GM12892 (cell line): ENCODE results near the gene ATOX1.

ENCODE experiments used
- POLR2A ChIP-seq: IDR thresholded peaks from 2 replicates; pipeline ENCODE4 v1.6.1; 2011; ENCODE audit warnings: low read depth, low read length, control low read depth
- POLR2AphosphoS5 ChIP-seq: IDR thresholded peaks from 2 replicates; pipeline ENCODE4 v1.6.1; 2011; ENCODE audit warnings: low read depth, low read length, control low read depth
- TAF1 ChIP-seq: IDR thresholded peaks from 2 replicates; pipeline ENCODE4 v1.6.1; 2011; ENCODE audit warnings: low read depth, mild to moderate bottlenecking, control low read depth, low read length, borderline replicate concordance

GRCh38 chr5:151721087-151721646 is 37.3 kb downstream of the ATOX1 start:
- TF ChIP-seq POLR2A (peak; percentile 69), POLR2AphosphoS5 (no peak; the same call in 1 of the 2 replicates), TAF1 (peak; percentile 58; the same call in 1 of the 2 replicates)
